Skin epidermis (tissue), 12 donors: ENCODE results near the gene CCT6B.
A peak's percentile ranks its signal among the peaks of the same experiment; 100 is the strongest.
"Not testable (repeated sequence)": the region's sequence is repeated elsewhere in the genome, so short reads cannot be mapped to it uniquely, and the experiment has no call there.

Experiments used
- H3K27ac ChIP-seq, 21 experiments: fragments of 200-600 bp; sonication (generic) in 11 of 21; one replicate each; pipeline ENCODE4 v1.5.0; 2020; ENCODE audit warnings: mild to moderate bottlenecking in 3 of 21, inconsistent platforms in 2 of 21, moderate library complexity in 2 of 21
- H3K4me3 ChIP-seq, 7 experiments: fragments of 200-600 bp; sonication (generic) in 2 of 7; one replicate each; pipeline ENCODE4 v1.5.0; 2020; ENCODE audit warnings: inconsistent platforms in 2 of 7, mild to moderate bottlenecking in 2 of 7, moderate library complexity in 1 of 7

The CCT6B gene

GRCh38 chr17:34980681-34981537 is 19.6 kb upstream of the CCT6B start:
- Histone ChIP-seq H3K27ac (peak overlapping the region; percentile 95 to 100 (median 99)), H3K4me3 (peak overlapping the region; percentile 61 to 99 (median 93))

- H3K4me3 ChIP-seq, result peak within 1 kb of the TSS; percentile 61 to 99 (median 93)
- peak within 1 kb of the TSS; percentile 95 to 100 (median 99) for H3K27ac ChIP-seq
Measured at GRCh38 chr17:34980353-34980680, 19.1 kb upstream of the CCT6B start, which contains the start of gene LIG3. Gene LIG3, plus strand, starts transcription at chr17:34980512. Its CDS starts 2,494 bp downstream, at chr17:34983006.

GRCh38 chr17:34979650-34980352 is 18.5 kb upstream of the CCT6B start:
- Histone ChIP-seq H3K4me3 (peak overlapping the region; percentile 61 to 99 (median 93)), H3K27ac (peak overlapping the region in 20 of 21 experiments; percentile 95 to 100 (median 98))

GRCh38 chr17:34979153-34979552 is 17.9 kb upstream of the CCT6B start:
- Histone ChIP-seq H3K27ac (peak overlapping the region in 2 of 21 experiments; percentile 98 to 99), H3K4me3 (no peak overlapping the region)

- no peak overlapping the region for H3K27ac ChIP-seq
- H3K4me3 ChIP-seq, result no peak overlapping the region
Measured at GRCh38 chr17:34974794-34975785, 13.8 kb upstream of the CCT6B start.

GRCh38 chr17:34974179-34974578 is 12.9 kb upstream of the CCT6B start:
- no peak overlapping the region for H3K27ac ChIP-seq

GRCh38 chr17:34958438-34958837 is 2.8 kb downstream of the CCT6B start:
- H3K27ac ChIP-seq, result no peak overlapping the region

More at GRCh38 chr17:34974179-34974578, 12.9 kb upstream of the CCT6B start:
- no peak overlapping the region for H3K4me3 ChIP-seq

GRCh38 chr17:34950780-34951179 is 10.5 kb downstream of the CCT6B start:
- H3K4me3 ChIP-seq, H3K27ac ChIP-seq: not testable (repeated sequence)

More at GRCh38 chr17:34958438-34958837, 2.8 kb downstream of the CCT6B start:
- H3K4me3 ChIP-seq, result no peak overlapping the region

GRCh38 chr17:34930283-34930682 is 31.0 kb downstream of the CCT6B start:
- Histone ChIP-seq H3K4me3 (no peak overlapping the region), H3K27ac (no peak overlapping the region)

GRCh38 chr17:34926661-34927060 is 34.6 kb downstream of the CCT6B start:
- H3K27ac ChIP-seq, result no peak overlapping the region
- no peak overlapping the region for H3K4me3 ChIP-seq

GRCh38 chr17:34920676-34921075 is 40.6 kb downstream of the CCT6B start:
- Histone ChIP-seq H3K27ac (no peak overlapping the region), H3K4me3 (no peak overlapping the region)

- H3K4me3 ChIP-seq, result no peak overlapping the region
- no peak overlapping the region for H3K27ac ChIP-seq
Measured at GRCh38 chr17:34917381-34917780, 43.9 kb downstream of the CCT6B start.

- Histone ChIP-seq H3K4me3 (no peak overlapping the region), H3K27ac (no peak overlapping the region)
Measured at GRCh38 chr17:34916120-34916519, 45.1 kb downstream of the CCT6B start.

GRCh38 chr17:34913001-34913400 is 48.3 kb downstream of the CCT6B start:
- Histone ChIP-seq H3K4me3 (no peak overlapping the region), H3K27ac (no peak overlapping the region)

GRCh38 chr17:34909040-34909439 is 52.2 kb downstream of the CCT6B start:
- Histone ChIP-seq H3K27ac (no peak overlapping the region), H3K4me3 (no peak overlapping the region)

GRCh38 chr17:34902831-34903547 is 58.3 kb downstream of the CCT6B start:
- H3K27ac ChIP-seq, result no peak overlapping the region
- H3K4me3 ChIP-seq, result no peak overlapping the region

GRCh38 chr17:34899643-34900291 is 61.5 kb downstream of the CCT6B start:
- no peak overlapping the region for H3K4me3 ChIP-seq
- H3K27ac ChIP-seq, result no peak overlapping the region

- H3K27ac ChIP-seq, result no peak overlapping the region
Measured at GRCh38 chr17:34895383-34895782, 65.9 kb downstream of the CCT6B start.

GRCh38 chr17:34894964-34895363 is 66.3 kb downstream of the CCT6B start:
- H3K4me3 ChIP-seq, result no peak overlapping the region
- no peak overlapping the region for H3K27ac ChIP-seq

More at GRCh38 chr17:34895383-34895782, 65.9 kb downstream of the CCT6B start:
- no peak overlapping the region for H3K4me3 ChIP-seq
